GM13977 (cell line): ENCODE data around the gene AMPD3.

Experiments used
- DNase-seq: peaks from one replicate; pipeline ENCODE4 v3.0.0; 2012; ENCODE audit warnings: low spot score
- in situ Hi-C: fragments of 300-500 bp; cut with MboI; formaldehyde crosslinking; loops from one replicate; pipeline ENCODE4 v1.12.0; 2022; ENCODE audit warnings: low sequenced_read_pairs, low pct_unique_long_range_greater_than_20kb, mixed read lengths, inconsistent platforms; ENCODE audit not compliant: unreplicated experiment
- TF ChIP-seq, protein P1 (sequence below): IDR thresholded peaks from 2 replicates; pipeline ENCODE4 v1.5.1; 2012; ENCODE audit warnings: mild to moderate bottlenecking, control low read depth; ENCODE audit not compliant: insufficient read depth; ENCODE audit errors: extremely low read depth, missing control alignments

The AMPD3 gene

DNA sequence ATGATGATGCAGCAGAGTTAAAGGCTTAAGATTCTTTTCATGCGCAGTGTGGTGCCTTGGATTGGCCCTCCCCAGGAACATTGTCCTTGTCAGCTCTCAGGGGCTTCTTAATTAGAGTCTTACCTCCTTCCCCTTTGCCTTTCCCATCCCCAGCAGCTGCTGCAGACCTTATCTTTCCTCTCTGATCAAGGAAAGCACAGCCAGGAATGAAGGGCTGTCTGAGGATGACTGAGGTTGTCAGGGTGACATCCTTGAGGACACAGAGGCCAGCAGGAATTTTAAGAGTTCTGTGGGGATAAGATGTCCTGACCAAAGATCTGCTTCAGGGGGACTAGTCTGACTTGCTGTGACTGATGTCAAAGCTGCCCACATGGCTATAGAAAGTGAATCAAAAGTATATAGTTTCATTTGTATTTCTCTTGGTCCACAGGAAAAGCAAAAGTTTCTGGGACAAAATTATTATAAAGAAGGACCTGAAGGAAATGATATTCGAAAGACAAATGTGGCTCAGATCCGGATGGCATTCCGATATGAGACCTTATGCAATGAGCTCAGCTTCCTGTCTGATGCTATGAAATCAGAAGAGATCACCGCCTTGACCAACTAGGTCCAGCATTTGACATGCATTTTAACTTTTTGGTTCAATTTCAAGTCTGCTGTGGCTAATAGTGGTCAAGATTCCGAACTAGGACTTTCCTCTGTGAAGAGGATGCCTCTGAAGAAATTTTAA is 50.4 kb downstream of the AMPD3 start:
- in situ Hi-C loops: no loop called here
- TF ChIP-seq, protein P1, sequence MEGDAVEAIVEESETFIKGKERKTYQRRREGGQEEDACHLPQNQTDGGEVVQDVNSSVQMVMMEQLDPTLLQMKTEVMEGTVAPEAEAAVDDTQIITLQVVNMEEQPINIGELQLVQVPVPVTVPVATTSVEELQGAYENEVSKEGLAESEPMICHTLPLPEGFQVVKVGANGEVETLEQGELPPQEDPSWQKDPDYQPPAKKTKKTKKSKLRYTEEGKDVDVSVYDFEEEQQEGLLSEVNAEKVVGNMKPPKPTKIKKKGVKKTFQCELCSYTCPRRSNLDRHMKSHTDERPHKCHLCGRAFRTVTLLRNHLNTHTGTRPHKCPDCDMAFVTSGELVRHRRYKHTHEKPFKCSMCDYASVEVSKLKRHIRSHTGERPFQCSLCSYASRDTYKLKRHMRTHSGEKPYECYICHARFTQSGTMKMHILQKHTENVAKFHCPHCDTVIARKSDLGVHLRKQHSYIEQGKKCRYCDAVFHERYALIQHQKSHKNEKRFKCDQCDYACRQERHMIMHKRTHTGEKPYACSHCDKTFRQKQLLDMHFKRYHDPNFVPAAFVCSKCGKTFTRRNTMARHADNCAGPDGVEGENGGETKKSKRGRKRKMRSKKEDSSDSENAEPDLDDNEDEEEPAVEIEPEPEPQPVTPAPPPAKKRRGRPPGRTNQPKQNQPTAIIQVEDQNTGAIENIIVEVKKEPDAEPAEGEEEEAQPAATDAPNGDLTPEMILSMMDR: no peak
- DNase-seq: no peak

DNA sequence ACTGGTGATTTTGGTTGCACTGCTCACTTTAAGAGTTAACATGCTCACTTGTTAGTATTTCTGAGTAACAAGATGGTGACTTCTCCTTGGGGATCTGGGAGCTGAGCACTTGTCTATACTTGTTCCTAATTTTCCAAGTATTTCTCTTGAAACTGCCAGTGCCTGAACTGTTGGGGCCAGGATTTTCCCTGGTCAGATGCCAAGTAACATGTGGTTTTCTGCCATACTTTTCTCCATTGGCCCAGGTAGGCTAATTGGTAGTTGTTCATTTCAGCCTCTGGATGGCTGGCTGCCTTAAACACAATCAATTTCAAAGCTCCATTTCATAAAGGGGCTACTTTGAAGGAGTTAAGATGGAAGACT is 50.9 kb downstream of the AMPD3 start:
- TF ChIP-seq, protein P1: no peak
- in situ Hi-C loops: no loop called here
- DNase-seq: no peak

DNA sequence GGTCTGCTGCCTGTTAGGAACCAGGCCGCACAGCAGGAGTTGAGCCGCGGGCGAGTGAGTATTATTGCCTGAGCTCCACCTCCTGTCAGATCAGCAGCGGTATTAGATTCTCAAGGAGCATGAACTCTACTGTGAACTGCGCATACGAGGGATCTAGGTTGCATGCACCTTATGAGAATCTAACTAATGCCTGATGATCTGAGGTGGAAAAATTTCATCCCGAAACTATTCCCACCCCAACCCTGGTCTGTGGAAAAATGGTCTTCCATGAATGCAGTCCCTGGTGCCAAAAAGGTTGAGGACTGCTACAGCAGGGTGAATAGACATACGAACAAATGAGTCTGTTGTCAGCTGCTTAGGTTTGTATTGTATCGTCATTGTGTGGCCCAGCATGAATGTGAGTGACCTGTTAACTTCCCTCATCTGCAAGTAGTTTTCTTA is 56.1 kb downstream of the AMPD3 start:
- in situ Hi-C loops: no loop called here
- no peak for DNase-seq
- TF ChIP-seq, protein P1: no peak

DNA sequence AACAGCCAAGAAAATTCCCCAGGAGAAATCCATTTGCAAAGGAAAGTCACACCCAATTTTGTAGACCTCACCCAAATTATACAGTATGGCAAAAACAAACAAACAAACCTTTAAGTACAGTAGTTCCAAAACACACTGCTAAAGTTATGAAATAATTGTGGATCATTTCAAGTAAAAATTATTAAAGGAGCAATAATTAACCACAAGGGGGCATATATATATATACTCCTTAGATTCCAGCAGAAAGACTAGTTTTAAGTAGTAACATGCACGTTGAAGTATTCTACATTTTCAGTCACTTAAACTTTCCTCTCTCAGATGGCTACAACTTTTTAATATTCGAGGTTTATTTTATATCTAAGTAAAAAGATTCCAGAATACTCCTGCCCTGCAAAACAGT is 59.1 kb downstream of the AMPD3 start:
- TF ChIP-seq, protein P1: no peak
- in situ Hi-C loops: no loop called here
- DNase-seq: no peak

DNA sequence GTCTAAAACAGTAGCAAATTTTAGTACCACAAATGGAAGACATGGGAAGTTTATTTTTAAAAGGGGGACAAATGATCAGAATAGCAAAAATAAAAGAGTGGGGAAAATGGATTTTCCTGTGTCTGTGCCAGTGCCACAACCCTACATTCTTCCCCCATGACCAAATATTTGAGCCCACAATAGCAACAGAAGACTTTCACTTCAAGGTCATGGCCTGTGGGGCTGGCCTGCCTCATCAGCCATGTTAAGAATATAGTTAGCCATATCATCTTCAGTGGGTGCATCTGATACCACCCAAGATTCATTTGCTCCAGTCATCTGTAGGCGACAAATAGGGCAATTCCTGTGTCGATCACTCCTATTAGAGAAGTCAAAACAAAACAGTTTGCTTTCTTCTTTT is 59.6 kb downstream of the AMPD3 start:
- in situ Hi-C loops: no loop called here
- DNase-seq: no peak
- TF ChIP-seq, protein P1: no peak

DNA sequence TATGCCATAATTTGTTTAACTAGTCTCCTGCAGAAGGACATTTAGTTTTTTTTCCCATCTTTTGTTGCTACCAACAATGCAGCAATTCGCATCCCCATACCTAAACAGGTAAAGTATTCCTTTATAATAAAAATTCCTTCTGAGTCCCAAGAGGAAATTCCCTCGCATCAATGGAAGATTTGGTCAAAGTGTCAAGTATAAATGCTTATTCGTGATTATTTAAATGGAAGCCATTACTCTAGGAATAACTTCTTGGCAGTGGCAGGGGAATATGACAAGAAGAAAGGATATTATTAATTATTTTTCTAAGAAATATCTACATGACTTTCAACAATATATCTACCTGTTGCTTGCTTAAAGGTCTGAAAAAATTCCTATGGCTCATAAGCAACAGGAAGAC is 60.4 kb downstream of the AMPD3 start:
- in situ Hi-C loops: no loop called here
- DNase-seq: no peak
- TF ChIP-seq, protein P1: no peak
